OCI-M2 (cell line): ENCODE data around the gene RCBTB2.
A peak's percentile ranks its signal among the peaks of the same experiment; 100 is the strongest.
"Not testable (repeated sequence)": the region's sequence is repeated elsewhere in the genome, so short reads cannot be mapped to it uniquely, and the experiment has no call there.

Source experiments
- DNase-seq: peaks from one replicate; lab custom pipeline; 2025; ENCODE audit not compliant: unreplicated experiment; lab: John Stamatoyannopoulos, UW

RCBTB2 gene

GRCh38 chr13:48532506-48533499 is at the start of gene RCBTB2:
Gene RCBTB2 (minus strand): TSS chr13:48533080. CDS start chr13:48521939, 11,141 bp downstream.
- DNase-seq: peak; percentile 92

- no peak for DNase-seq
These were observed 49.2 kb upstream of the RCBTB2 start for GRCh38 chr13:48582084-48582483.

DNA sequence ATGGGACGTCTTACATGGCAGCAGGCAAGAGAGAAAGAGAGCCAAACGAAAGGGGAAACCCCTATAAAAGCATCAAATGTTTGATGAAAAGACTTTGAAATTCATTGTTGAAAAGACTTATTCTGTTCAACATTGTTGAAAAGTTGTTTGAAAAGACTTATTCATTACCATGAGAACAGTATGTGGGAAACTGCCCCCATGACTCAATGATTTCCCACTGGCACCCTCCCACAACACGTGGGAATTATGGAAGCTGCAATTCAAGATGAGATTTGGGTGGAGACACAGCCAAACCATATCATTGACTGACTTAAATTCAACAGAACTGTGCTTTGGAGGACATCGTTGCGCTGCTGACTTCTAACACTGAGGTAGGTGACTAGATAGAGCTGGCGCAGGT is 48.0 kb upstream of the RCBTB2 start:
- DNase-seq: no peak

DNA sequence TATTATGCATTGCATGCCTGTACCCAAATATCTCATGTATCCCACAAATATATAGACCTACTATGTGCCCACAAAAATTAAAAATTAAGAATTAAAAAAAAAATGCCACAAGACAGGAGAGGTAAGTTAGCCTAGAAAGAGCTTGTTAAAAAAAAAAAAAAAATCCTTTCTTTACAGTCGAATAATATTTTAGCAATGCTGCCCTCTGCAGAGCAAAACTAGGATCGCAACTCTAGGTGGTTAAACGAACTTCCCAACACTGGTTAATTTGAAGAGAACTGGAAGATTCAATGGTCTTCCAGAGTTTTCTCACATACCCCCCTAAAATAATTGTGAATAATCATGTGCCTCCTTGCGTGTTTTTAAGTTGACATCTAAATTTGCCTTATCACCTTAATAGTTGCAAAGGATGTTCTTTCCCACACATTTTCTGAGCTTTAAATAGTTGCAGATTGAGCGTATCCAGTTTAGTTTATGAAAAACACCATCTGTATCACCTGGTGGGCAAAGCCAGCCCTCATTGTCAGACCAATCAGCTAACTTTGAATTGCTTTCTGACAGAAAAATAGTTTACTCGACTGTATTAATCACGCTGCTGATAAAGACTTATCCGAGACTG is 47.4 kb upstream of the RCBTB2 start:
- peak; percentile 78 for DNase-seq

DNA sequence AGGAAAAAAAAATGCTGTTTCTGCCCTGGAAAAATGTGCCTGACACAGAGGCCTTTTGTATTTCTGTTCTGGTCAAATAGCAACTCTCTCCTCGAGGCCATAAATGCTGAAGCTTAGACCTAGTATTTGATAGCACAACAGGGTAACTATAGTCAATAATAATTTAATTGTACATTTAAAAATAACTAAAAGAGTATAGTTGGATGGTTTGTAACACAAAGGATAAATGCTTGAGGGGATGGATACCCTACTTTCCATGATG is 47.0 kb upstream of the RCBTB2 start:
- DNase-seq: not testable (repeated sequence)

DNA sequence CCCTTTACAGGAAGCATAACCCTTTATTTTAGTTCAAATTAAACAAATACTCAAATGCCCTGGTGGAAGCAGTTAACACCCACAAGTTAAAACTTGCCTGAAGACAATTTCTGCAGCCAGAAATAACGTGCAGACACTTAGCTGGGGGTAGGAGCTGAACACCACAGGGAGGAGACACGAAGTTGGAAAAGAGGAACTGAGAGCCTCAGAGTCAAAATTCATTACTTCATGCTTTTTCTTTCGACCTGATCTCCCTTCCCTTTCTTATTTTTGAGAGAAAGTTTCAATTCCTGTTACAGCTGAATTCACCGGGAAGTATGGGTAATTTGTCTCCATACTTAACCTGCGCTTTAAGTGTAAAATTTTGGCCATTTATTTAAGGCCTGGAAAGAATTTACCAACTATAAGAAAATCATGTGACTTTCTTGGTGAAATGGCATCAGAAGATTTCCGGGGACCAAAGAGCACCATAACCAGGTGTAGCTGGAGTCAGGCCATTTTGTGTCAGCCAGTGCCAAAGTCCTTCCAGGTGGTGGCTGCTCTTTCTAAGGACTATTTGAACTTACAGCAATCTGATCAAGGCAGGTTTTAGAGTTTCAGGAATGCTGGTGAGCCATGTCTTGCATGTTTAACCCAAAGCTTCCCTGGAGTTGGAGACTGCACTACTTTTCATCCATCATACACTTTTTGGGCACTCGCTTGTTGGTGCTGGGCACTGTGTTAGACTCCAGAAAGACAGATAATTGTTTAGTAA is 46.5 kb upstream of the RCBTB2 start:
- no peak for DNase-seq

DNA sequence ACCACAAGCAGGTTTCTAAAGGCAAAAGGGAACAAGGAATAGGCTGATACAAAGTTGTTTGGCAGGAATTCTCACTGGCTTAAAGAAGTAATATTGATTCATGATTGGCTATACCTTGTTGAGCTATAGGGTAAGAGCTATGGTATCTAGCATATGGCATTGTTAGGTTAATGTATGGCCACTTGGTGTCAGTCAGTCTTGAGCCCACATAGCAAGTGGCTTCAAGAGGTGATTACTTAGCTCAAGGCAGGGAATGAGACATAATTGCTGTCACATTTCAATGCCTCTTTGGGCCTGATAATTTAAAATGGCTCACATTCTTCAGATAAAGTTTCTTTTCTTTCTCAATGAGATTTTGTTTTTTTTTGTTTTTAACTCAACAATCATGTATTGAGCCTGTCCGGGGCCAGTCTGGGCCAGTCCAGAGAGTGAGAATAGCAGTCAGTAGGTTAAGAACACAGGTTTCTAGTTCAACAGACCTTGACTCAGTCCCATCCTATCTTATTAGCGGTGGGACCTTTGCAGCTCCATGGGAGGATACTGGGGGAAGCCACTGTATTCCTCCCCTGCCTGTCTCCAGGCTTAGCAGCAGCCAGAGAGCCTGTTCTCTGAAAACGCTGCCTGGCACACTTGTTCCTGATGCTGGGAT is 45.8 kb upstream of the RCBTB2 start:
- DNase-seq: no peak

- DNase-seq: no peak
These were observed 43.6 kb upstream of the RCBTB2 start for GRCh38 chr13:48576448-48577010.

GRCh38 chr13:48575031-48575430 is 42.2 kb upstream of the RCBTB2 start:
- no peak for DNase-seq

DNA sequence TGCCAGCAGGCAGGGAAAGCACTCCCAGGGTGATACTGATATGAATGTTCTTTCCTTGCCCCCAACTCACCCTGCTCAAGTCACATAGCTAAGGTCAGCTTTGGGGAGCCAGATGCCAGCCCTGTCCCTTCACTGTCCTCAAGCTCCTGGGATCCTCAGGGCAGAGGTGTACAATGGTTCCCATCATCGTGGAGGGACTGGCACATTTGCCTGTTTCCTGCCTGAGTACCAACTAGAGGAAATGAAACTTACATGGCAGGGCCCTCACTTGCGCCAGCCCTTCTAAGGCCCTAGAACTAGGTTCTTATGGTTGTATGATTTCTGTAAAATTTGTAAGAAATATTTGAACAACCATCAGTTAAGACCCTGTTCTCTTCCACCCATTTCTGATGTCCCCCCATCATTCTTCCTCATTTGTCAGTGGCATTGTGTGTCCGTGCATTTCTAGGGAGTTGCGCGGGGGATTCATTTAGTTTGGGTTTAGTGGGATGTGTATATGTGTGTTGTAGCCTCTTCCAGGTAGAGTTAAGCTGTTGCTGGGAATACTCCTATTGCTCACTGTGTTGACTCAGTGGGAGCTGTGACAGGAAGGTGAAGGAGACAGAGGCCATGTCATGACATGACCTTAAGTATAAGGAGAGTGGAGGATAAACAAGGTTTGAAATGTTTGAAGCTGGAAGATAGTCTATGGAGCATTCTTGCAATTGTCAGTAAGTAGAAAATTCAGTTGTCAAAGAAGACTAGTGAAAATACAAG is 41.3 kb upstream of the RCBTB2 start:
- no peak for DNase-seq

DNA sequence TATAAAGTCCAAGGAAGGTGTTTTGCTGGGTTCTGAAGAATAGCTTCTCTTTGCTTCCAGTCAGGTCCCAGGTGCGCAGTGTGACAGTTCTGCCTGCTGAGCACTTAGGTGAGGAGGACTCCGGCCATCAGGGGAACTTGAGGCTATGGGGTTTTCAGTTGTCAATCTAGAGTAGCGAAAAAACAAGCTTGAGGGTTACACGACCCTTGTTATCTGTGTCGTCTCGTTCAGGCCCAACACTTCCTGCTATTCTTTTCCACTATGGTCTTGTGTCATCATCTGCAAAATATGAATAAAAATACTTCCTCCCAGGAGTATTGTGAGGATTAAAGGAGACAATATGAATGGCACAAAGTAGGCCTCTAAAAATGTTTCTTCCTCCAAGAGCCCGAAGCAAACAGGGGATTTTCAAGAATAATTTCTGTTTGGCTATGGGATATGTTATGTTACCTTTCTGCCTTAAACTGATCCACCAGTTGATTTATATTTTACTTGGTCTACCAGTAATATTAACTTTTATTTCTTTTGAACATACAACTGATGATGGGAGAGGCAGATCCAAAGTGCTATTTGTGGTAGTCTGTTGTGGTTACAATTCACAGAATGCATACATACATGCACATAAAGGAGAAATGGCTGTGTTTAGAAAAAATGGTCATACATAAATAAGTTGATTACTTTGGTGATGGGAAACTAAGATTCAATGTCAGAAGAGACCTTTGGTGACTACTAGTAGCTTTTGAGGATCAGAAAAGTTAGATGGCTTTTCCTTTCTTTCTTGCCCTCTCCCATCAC is 40.5 kb upstream of the RCBTB2 start:
- peak; percentile 53 for DNase-seq

- DNase-seq: no peak
These were observed 38.4 kb upstream of the RCBTB2 start for GRCh38 chr13:48571126-48571913.

DNA sequence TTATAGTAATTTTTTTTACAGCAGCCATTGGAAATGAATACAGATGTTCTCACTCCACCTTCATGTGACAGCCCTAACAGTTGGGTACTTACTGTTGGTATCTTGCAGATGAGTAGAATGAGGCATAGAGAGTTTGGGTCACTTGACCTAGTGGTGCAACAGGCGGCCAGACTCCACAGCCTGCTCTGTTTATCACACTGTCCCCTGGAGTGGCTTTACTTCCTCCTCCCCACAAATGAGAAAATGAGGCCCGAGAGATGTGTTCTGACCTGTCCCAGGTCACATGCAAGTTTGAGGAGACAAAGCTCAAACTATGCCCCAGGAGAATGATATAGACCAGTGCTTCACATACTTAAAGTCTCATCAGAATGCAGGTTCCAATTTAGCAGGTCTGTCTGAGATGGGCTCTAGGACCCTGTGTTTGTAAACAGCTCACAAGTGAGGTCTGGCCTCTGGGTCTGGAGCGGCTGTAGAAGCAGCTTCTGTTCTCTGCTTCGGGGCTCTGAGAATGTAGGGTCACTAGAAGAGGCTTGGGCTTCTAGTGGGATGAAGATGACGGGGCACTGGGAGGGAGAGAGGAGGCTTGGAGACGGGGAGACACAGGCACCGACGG is 37.4 kb upstream of the RCBTB2 start:
- no peak for DNase-seq

DNA sequence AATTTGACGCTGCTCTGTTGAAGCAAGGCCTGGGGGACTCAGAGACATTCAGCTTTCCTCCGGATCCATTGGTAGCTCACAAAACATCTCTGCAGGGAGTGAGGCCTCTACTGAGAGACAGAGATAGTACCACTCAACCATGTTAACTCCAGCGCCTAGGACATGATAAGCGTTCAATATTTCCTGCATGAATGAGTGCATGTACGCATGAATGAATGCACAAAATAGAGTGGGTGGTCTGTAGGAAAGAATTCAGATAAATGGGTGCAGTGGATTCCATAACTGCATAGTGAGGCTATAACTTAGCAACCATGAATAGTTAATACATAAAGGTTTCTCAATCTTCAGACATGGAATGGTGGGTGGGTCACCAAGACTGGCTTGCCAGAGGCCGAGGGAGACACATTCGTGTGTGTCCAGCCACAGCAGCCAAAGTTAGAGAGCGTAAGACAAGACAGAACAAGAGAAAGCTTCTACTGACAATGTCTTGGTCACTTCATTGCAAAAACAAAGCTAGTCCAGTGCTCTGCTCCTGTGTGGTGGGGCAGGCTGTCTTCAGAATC is 36.3 kb upstream of the RCBTB2 start:
- DNase-seq: peak; percentile 46

DNA sequence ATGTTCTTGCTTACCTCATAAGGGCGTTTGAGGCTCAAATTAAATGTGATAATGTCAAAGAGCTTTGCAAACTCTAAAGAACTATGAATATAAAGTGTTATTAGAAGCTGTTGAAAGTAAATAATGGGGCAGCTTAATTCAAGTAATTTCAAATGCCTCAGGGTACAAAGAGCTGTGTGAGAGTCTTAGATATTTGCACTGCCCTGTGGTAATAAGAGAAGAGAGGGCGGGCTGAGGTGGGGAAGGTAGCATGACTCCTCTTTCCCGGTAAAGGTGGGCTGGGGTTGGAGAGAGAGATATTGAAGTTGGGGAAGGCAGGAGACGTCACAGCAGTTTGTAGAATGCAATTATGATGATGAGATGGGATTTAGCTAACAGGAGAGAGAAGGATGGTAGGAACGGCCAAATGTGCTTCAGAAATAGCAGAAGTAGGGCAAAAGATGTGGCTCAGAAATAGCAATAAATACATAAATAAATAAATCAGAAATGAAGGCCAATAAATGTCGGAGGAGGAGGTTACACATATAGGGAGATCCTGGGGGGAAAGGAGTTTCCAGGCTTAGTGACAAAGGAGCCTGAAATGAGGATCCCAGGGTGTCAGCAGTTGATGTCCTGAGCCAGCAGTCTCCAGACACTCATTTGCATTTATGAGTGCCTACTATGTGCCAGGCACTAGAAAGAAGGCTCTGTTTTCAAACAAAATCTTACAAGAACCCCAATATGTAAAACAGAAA is 35.7 kb upstream of the RCBTB2 start:
- DNase-seq: no peak

DNA sequence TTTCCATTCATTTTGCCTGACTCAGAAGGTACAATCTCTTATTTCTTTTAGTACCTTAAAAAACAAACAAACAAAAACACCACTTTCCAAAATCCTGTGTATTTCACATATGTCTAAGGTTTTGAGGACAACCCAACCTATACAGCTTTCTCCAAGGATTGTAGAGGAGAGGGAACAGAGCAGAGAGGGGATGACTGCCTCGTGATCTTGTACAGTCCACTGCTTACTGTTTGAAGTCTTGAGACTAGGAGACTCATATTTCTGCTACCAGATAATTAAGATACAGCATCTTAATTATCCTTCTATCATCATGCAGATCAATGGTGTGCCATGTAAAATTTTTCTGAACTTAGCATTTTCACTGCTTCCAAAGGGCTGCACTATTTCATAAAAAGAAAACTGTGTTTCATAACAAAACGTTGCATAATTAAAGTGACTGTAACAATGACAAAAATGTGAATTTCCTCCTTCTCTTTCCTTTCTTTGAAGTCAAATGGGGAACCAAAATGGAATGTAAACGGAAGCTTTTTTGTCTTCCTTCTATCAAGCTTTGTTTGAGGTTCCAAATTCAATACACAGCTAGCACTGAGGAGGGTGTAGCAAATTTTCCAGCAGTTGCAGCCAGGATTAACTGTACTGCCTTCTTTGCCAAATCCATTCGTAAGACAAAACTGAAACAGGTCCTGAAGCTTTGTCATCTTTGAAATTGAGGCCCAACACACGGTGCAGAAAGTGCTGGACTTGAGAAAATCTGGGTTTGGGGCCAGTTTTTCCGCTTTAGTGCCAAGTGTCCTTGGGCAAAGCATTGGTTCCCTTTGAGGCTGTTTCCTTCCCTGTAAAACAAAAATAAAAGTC is 34.9 kb upstream of the RCBTB2 start:
- no peak for DNase-seq
